HL-60 (cell line): Measurements from ENCODE around the gene DACT3.

Source experiments
- DNase-seq, 2 experiments: peaks; one replicate each; pipeline ENCODE4 v3.0.0-alpha.2; 2010 to 2020; ENCODE audit warnings: low read depth in 1 of 2, low spot score in 1 of 2
- H3K27ac ChIP-seq: fragments of 250-450 bp; sonication (Bioruptor Pico); replicated peaks from 2 replicates; pipeline ENCODE4 v1.5.1; 2020; ENCODE audit warnings: mild to moderate bottlenecking, moderate library complexity
- H3K27me3 ChIP-seq: fragments of 250-450 bp; sonication (Bioruptor Pico); 2 replicates; pipeline ENCODE4 v1.5.1; 2021; ENCODE audit warnings: mild to moderate bottlenecking, moderate library complexity; ENCODE audit not compliant: insufficient read depth, poor library complexity, severe bottlenecking
- H3K4me3 ChIP-seq: replicated peaks from 2 replicates; pipeline ENCODE4 v1.5.1; 2011; ENCODE audit warnings: mild to moderate bottlenecking, control low read depth, low read length; ENCODE audit not compliant: insufficient read depth
- CTCF ChIP-seq: IDR thresholded peaks from one replicate; pipeline ENCODE4 v1.5.1; 2011; ENCODE audit warnings: low read length, control low read depth, inconsistent platforms; ENCODE audit not compliant: insufficient read depth
- GABPA ChIP-seq: IDR thresholded peaks from 2 replicates; pipeline ENCODE4 v1.6.1; 2012; ENCODE audit warnings: low read depth
- POLR2AphosphoS5 ChIP-seq: IDR thresholded peaks from 2 replicates; pipeline ENCODE4 v1.6.1; 2012; ENCODE audit warnings: low read depth
- REST ChIP-seq: IDR thresholded peaks from 2 replicates; pipeline ENCODE4 v1.6.1; 2012; ENCODE audit warnings: low read depth; ENCODE audit not compliant: insufficient replicate concordance
- SPI1 ChIP-seq: IDR thresholded peaks from 2 replicates; pipeline ENCODE4 v1.6.1; 2012; ENCODE audit warnings: low read depth, mild to moderate bottlenecking, borderline replicate concordance

Gene DACT3

GRCh38 chr19:46687438-46688145, 26.6 kb upstream of the DACT3 start:
- Histone ChIP-seq H3K27ac (no peak overlapping the region), H3K27me3 (no peaks in the 10 kb centered on the region), H3K4me3 (no peak overlapping the region)
- no peak for DNase-seq
- TF ChIP-seq REST (no peak), SPI1 (no peak), GABPA (no peak), CTCF (no peak), POLR2AphosphoS5 (no peak)

- TF ChIP-seq CTCF = no peak
- TF ChIP-seq SPI1 = no peak
- TF ChIP-seq POLR2AphosphoS5 = no peak
- TF ChIP-seq GABPA = no peak
- no peak for TF ChIP-seq REST
- Histone ChIP-seq H3K27me3 (no peaks in the 10 kb centered on the region), H3K27ac (no peak overlapping the region), H3K4me3 (no peak overlapping the region)
- no peak for DNase-seq
Observed at GRCh38 chr19:46685189-46685588, 24.2 kb upstream of the DACT3 start.

GRCh38 chr19:46678110-46678732, 17.2 kb upstream of the DACT3 start:
- Histone ChIP-seq H3K27ac (no peak overlapping the region), H3K27me3 (no peaks in the 10 kb centered on the region), H3K4me3 (no peak overlapping the region)
- DNase-seq = no peak
- TF ChIP-seq REST (no peak), POLR2AphosphoS5 (no peak), CTCF (no peak), SPI1 (no peak), GABPA (no peak)
